PFSK-1 (cell line): ENCODE results near the gene DNM1.

ENCODE experiments used
- FOXP2 ChIP-seq: optimal IDR thresholded peaks from 2 replicates; pipeline ENCODE3; 2011; ENCODE audit warnings: borderline replicate concordance, control low read depth, inconsistent platforms; ENCODE audit not compliant: insufficient read depth; ENCODE audit errors: extremely low read length, extremely low read depth
- POLR2AphosphoS5 ChIP-seq: IDR thresholded peaks from 2 replicates; pipeline ENCODE4 v1.6.1; 2012; ENCODE audit warnings: low read depth, mild to moderate bottlenecking, control low read depth, low read length, moderate library complexity
- SIN3A ChIP-seq: IDR thresholded peaks from 2 replicates; pipeline ENCODE4 v1.6.1; 2012; ENCODE audit warnings: mild to moderate bottlenecking, low read length, moderate library complexity, borderline replicate concordance; ENCODE audit not compliant: insufficient read depth
- TAF1 ChIP-seq: IDR thresholded peaks from 2 replicates; pipeline ENCODE4 v1.6.1; 2012; ENCODE audit warnings: low read length, control low read depth, borderline replicate concordance; ENCODE audit not compliant: insufficient read depth
- TF ChIP-seq, protein P1 (sequence below), 2 experiments: IDR thresholded peaks; 2 replicates each; pipeline versions ENCODE4 v1.6.1 to v1.8.0; 2011 to 2012; ENCODE audit warnings: low read depth in 2 of 2, low read length in 2 of 2, control low read depth in 1 of 2, inconsistent platforms in 1 of 2, mild to moderate bottlenecking in 1 of 2, moderate library complexity in 1 of 2; ENCODE audit not compliant: insufficient read depth in 1 of 2

DNM1 gene

DNA sequence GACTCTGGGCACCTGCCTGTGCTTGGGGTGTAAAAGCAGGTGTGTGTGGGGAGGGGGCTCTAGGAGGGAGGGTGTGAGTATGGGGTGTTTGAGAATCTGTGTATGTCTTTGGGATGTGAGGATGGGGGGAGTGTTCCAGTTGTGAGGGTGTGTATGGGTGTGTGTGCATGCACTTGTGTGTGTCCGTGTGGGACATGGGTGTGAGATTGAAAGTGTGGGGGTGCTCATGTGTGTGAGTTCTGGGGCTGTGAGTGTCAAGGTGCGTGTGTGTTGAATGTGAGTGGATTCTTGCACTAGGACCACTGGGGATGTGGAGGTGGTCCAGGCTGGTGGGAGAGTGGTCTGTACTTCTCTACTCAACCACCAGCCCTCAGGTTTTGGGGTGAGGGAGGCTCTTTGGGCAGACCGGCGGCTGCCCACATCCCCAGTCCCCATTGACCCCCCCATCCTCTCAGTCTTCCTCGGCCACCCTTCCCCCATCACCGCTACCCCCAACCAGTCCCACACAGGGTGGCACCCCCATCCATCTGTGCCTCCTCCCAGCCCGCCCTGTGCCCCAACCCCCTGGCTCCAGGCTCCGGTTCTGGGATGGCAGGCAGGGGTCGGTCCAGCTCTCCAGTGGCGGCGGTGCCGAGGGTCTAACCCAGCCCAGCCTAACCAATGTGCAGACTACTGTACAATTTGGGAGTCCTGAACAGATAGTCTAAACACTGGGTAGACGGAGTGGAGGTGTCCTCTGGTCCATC lies 41.1 kb downstream of the DNM1 start:
- TF ChIP-seq FOXP2 = no peak
- no peak for TF ChIP-seq SIN3A
- TF ChIP-seq TAF1 = no peak
- no peak; the same call in 1 of the 2 replicates for TF ChIP-seq POLR2AphosphoS5
- TF ChIP-seq, protein P1, sequence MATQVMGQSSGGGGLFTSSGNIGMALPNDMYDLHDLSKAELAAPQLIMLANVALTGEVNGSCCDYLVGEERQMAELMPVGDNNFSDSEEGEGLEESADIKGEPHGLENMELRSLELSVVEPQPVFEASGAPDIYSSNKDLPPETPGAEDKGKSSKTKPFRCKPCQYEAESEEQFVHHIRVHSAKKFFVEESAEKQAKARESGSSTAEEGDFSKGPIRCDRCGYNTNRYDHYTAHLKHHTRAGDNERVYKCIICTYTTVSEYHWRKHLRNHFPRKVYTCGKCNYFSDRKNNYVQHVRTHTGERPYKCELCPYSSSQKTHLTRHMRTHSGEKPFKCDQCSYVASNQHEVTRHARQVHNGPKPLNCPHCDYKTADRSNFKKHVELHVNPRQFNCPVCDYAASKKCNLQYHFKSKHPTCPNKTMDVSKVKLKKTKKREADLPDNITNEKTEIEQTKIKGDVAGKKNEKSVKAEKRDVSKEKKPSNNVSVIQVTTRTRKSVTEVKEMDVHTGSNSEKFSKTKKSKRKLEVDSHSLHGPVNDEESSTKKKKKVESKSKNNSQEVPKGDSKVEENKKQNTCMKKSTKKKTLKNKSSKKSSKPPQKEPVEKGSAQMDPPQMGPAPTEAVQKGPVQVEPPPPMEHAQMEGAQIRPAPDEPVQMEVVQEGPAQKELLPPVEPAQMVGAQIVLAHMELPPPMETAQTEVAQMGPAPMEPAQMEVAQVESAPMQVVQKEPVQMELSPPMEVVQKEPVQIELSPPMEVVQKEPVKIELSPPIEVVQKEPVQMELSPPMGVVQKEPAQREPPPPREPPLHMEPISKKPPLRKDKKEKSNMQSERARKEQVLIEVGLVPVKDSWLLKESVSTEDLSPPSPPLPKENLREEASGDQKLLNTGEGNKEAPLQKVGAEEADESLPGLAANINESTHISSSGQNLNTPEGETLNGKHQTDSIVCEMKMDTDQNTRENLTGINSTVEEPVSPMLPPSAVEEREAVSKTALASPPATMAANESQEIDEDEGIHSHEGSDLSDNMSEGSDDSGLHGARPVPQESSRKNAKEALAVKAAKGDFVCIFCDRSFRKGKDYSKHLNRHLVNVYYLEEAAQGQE (IDR thresholded peaks at IDR 0.05; ENCODE audit: insufficient read depth in 1 of 2, low read depth in 2 of 2, low read length in 2 of 2) = no peak

DNA sequence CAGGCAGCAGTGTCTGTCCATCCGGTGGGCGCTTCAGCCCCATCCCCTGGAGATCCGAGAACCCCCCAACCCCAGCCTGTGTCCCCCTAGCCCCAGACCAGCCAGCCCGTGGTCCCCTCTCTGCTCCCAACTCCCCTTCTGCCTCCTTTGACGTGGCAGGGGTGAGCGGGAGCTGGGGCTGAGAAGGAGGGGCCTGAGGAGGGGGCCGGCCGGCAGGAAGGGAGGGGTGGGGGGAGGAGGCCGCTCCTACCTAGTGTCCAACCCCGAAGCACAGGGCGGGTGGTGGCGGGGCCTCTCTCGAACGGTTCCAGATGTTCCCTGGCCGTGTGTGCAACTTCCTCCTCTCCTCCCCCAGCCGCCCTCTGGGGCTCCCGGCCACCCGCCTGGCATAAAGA lies 41.7 kb downstream of the DNM1 start:
- TF ChIP-seq POLR2AphosphoS5 (peak; percentile 66), TAF1 (peak; percentile 41; the same call in 1 of the 2 replicates), FOXP2 (no peak)

GRCh38 chr9:128245421-128246151 lies 42.4 kb downstream of the DNM1 start:
- TF ChIP-seq POLR2AphosphoS5 = no peak; the same call in 1 of the 2 replicates
- TF ChIP-seq, protein P1 (IDR thresholded peaks at IDR 0.05; ENCODE audit: insufficient read depth in 1 of 2, low read depth in 2 of 2, low read length in 2 of 2) = 0 out of 4 replicates have a peak, but pooled peaks of 1 of the 2 experiments have one; percentile 11
- TF ChIP-seq FOXP2 = no peak

GRCh38 chr9:128246471-128246870 lies 43.3 kb downstream of the DNM1 start:
- TF ChIP-seq FOXP2 (no peak), POLR2AphosphoS5 (no peak), SIN3A (no peak), TAF1 (no peak)
- TF ChIP-seq, protein P1 (IDR thresholded peaks at IDR 0.05; ENCODE audit: insufficient read depth in 1 of 2, low read depth in 2 of 2, low read length in 2 of 2) = no peak

GRCh38 chr9:128247226-128247803 lies 44.1 kb downstream of the DNM1 start:
- TF ChIP-seq FOXP2 (no peak), SIN3A (no peak), TAF1 (no peak), POLR2AphosphoS5 (no peak)
- TF ChIP-seq, protein P1 (IDR thresholded peaks at IDR 0.05; ENCODE audit: insufficient read depth in 1 of 2, low read depth in 2 of 2, low read length in 2 of 2) = no peak
